Measurements from ENCODE around the gene CCNY.
"Not testable (repeated sequence)": the region's sequence is repeated elsewhere in the genome, so short reads cannot be mapped to it uniquely, and the experiment has no call there.

The CCNY gene

GRCh38 chr10:35384265-35384868, 48.1 kb downstream of the CCNY start:
- DNase-seq (ENCODE audit: low read depth): no peak

- no peak for DNase-seq (ENCODE audit: low read depth)
These were observed 50.4 kb downstream of the CCNY start for GRCh38 chr10:35386594-35387174.

GRCh38 chr10:35387768-35388167, 51.5 kb downstream of the CCNY start:
- no peak for DNase-seq (ENCODE audit: low read depth)

- no peak for DNase-seq (ENCODE audit: low read depth)
These were observed 51.9 kb downstream of the CCNY start for GRCh38 chr10:35388197-35388596.

GRCh38 chr10:35388682-35389081, 52.4 kb downstream of the CCNY start:
- no peak for DNase-seq (ENCODE audit: low read depth)

- DNase-seq (ENCODE audit: low read depth): no peak
These were observed 54.0 kb downstream of the CCNY start for GRCh38 chr10:35390161-35390840.

GRCh38 chr10:35390843-35391152, 54.5 kb downstream of the CCNY start:
- no peak for DNase-seq (ENCODE audit: low read depth)

GRCh38 chr10:35391153-35391953, 55.0 kb downstream of the CCNY start:
- DNase-seq (ENCODE audit: low read depth): no peak

- no peak for DNase-seq (ENCODE audit: low read depth)
These were observed 55.6 kb downstream of the CCNY start for GRCh38 chr10:35391954-35392262.

GRCh38 chr10:35392482-35393228, 56.3 kb downstream of the CCNY start:
- no peak for DNase-seq (ENCODE audit: low read depth)

- no peak for DNase-seq (ENCODE audit: low read depth)
These were observed 58.1 kb downstream of the CCNY start for GRCh38 chr10:35394411-35394851.

- DNase-seq (ENCODE audit: low read depth): no peak
These were observed 58.6 kb downstream of the CCNY start for GRCh38 chr10:35394934-35395333.

- DNase-seq (ENCODE audit: low read depth): no peak
These were observed 60.5 kb downstream of the CCNY start for GRCh38 chr10:35396560-35397434.

GRCh38 chr10:35397953-35398352, 61.6 kb downstream of the CCNY start:
- no peak for DNase-seq (ENCODE audit: low read depth)

GRCh38 chr10:35398355-35398754, 62.0 kb downstream of the CCNY start:
- DNase-seq (ENCODE audit: low read depth): no peak

- DNase-seq (ENCODE audit: low read depth): no peak
These were observed 62.6 kb downstream of the CCNY start for GRCh38 chr10:35398908-35399307.

GRCh38 chr10:35399414-35400009, 63.2 kb downstream of the CCNY start:
- no peak for DNase-seq (ENCODE audit: low read depth)

- no peak for DNase-seq (ENCODE audit: low read depth)
These were observed 64.4 kb downstream of the CCNY start for GRCh38 chr10:35400595-35401268.

- DNase-seq (ENCODE audit: low read depth): not testable (repeated sequence)
These were observed 67.2 kb downstream of the CCNY start for GRCh38 chr10:35403491-35403890.

- DNase-seq (ENCODE audit: low read depth): not testable (repeated sequence)
These were observed 67.8 kb downstream of the CCNY start for GRCh38 chr10:35404077-35404476.

Data from activated T-helper 1 cell treated with Interleukin-2 at 50 U/mL for 16 hours (primary cell).